ENCODE data around the gene HEPACAM2. TPM values are rescaled to one million over a fixed set of nuclear protein-coding genes. Genes with fewer than 3 reads are reported as not detected.

Gene HEPACAM2
- total RNA-seq, 1 experiment from 2014 or later, result 0.30 TPM

DNA sequence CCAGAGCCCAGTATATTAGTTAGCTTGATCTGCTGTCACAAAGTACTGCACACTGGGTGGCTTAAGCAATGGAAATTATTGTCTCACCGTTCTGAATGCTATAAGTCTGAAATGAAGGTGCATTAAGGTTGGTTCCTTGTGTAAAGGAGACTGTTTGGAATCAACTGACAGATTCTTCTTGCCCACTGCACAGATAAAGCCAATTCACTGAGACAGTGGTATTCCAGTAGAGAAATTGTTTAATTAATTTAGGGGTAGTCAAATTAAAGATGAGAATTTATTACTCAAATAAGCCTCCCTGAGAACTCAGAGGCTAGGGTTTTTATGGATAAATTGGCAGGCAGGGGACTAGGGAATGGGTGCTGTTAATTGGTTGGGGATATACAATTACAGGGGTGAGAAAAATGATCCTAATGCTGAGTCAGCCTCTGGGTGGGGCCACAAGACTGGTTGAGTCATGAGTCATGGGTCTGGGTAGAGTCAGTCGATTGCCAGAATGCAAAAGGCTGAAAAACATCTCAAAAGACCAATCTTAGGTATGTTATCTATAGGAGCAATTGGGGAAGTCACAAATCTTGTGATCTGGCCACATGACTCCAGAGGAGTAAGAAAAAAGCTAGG lies 54.6 kb downstream of the HEPACAM2 start:
- Histone ChIP-seq H3K27me3 (ENCODE audit: low read length) (0 out of 2 replicates have a peak, but pooled peaks cover 2% of the 10 kb centered on the region), H3K9me2 (replicated peaks; ENCODE audit: insufficient read depth, low read length) (no peaks in the 10 kb centered on the region), H3K4me1 (ENCODE audit: low read length) (no peaks in the 10 kb centered on the region), H3K9me3 (ENCODE audit: low read length) (peaks cover 13% of the 10 kb centered on the region), H3K27ac (ENCODE audit: low read length) (no peak overlapping the region), H3K4me2 (ENCODE audit: low read depth, low read length, poor library complexity, severe bottlenecking) (no peak overlapping the region), H3K9ac (ENCODE audit: low read length) (no peak overlapping the region), H3K79me2 (ENCODE audit: low read length) (no peaks in the 10 kb centered on the region), H3K4me3 (ENCODE audit: low read length) (no peak overlapping the region), H3K36me3 (ENCODE audit: insufficient read depth, low read length) (no peaks in the 10 kb centered on the region), H4K20me1 (ENCODE audit: insufficient read depth, low read depth, low read length) (no peaks in the 10 kb centered on the region), H2AFZ (ENCODE audit: low read length) (no peak overlapping the region)
- DNase-seq, result no peak

DNA sequence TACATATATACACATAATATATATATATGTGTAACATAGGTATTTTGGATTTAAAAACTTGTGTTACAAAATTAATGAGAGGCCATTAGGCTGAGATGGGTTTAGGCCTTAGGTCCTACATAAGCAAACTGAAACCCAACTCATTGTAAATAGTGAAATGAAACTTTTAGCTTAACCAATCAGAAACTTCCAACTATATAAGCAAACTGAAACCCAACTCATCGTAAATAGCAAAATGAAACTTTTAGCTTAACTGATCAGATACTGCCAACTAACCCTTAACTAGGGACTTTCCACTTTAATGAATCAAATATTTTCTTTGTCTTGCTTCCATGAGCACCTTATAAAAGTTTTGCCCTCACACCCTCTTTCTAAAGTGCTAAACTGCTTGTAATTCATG lies 60.8 kb downstream of the HEPACAM2 start:
- Histone ChIP-seq H3K79me2 (ENCODE audit: low read length) (no peaks in the 10 kb centered on the region), H3K4me1 (ENCODE audit: low read length) (peaks cover 4% of the 10 kb centered on the region; the same call in 1 of the 2 replicates), H3K36me3 (ENCODE audit: insufficient read depth, low read length) (no peaks in the 10 kb centered on the region), H3K9me3 (ENCODE audit: low read length) (no peaks in the 10 kb centered on the region), H3K4me3 (ENCODE audit: low read length) (no peak overlapping the region), H3K9me2 (replicated peaks; ENCODE audit: insufficient read depth, low read length) (no peaks in the 10 kb centered on the region), H2AFZ (ENCODE audit: low read length) (no peak overlapping the region), H3K27ac (ENCODE audit: low read length) (no peak overlapping the region), H4K20me1 (ENCODE audit: insufficient read depth, low read depth, low read length) (no peaks in the 10 kb centered on the region), H3K27me3 (ENCODE audit: low read length) (no peaks in the 10 kb centered on the region), H3K9ac (ENCODE audit: low read length) (no peak overlapping the region), H3K4me2 (ENCODE audit: low read depth, low read length, poor library complexity, severe bottlenecking) (peak overlapping the region; percentile 15)
- no peak for DNase-seq

- H3K27me3 ChIP-seq (ENCODE audit: low read length), result no peaks in the 10 kb centered on the region
These were observed 61.5 kb downstream of the HEPACAM2 start for GRCh38 chr7:93164766-93165165.

DNA sequence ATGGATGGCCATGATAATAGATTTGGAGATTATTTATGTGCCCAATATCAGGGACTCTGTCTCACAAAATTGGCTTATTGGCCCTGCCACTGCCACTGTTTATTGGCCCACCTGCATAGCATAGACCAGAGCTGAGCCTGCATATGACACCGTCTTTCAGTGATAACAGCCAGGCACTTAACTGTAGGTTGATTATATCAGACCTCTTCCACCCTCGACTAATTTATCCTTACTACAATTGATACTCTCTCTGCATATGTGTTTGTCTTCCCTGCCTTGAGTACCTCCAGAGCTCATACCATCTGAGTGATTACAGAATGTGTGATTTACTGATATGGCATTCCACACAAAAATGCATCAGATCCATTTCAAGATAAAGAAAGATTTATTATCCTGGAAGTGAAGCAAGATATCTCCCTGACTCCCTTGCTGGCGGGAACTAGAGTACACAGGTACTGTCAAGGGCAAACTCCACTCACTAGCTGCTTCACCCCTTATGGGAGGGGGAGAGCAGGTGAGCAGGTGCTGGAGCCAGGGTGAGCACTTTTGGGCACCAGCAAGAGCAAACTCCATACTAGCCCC lies 65.0 kb downstream of the HEPACAM2 start:
- Histone ChIP-seq H3K9ac (ENCODE audit: low read length) (no peak overlapping the region), H3K27me3 (ENCODE audit: low read length) (peaks cover 2% of the 10 kb centered on the region; the same call in 1 of the 2 replicates), H3K4me2 (ENCODE audit: low read depth, low read length, poor library complexity, severe bottlenecking) (no peak overlapping the region), H4K20me1 (ENCODE audit: insufficient read depth, low read depth, low read length) (no peaks in the 10 kb centered on the region), H3K4me3 (ENCODE audit: low read length) (no peak overlapping the region), H3K9me2 (replicated peaks; ENCODE audit: insufficient read depth, low read length) (no peaks in the 10 kb centered on the region), H3K27ac (ENCODE audit: low read length) (no peak overlapping the region), H3K79me2 (ENCODE audit: low read length) (no peaks in the 10 kb centered on the region), H2AFZ (ENCODE audit: low read length) (no peak overlapping the region), H3K4me1 (ENCODE audit: low read length) (peaks cover 4% of the 10 kb centered on the region; the same call in 1 of the 2 replicates), H3K36me3 (ENCODE audit: insufficient read depth, low read length) (no peaks in the 10 kb centered on the region), H3K9me3 (ENCODE audit: low read length) (no peaks in the 10 kb centered on the region)
- no peak for DNase-seq

More at GRCh38 chr7:93164766-93165165, 61.5 kb downstream of the HEPACAM2 start:
- Histone ChIP-seq H3K4me2 (ENCODE audit: low read depth, low read length, poor library complexity, severe bottlenecking) (no peak overlapping the region), H3K27ac (ENCODE audit: low read length) (no peak overlapping the region), H4K20me1 (ENCODE audit: insufficient read depth, low read depth, low read length) (no peaks in the 10 kb centered on the region), H3K9ac (ENCODE audit: low read length) (no peak overlapping the region), H3K36me3 (ENCODE audit: insufficient read depth, low read length) (no peaks in the 10 kb centered on the region), H3K4me3 (ENCODE audit: low read length) (no peak overlapping the region), H2AFZ (ENCODE audit: low read length) (no peak overlapping the region), H3K4me1 (ENCODE audit: low read length) (peaks cover 4% of the 10 kb centered on the region; the same call in 1 of the 2 replicates), H3K9me3 (ENCODE audit: low read length) (no peaks in the 10 kb centered on the region), H3K9me2 (replicated peaks; ENCODE audit: insufficient read depth, low read length) (no peaks in the 10 kb centered on the region), H3K79me2 (ENCODE audit: low read length) (no peaks in the 10 kb centered on the region)
- DNase-seq, result no peak

DNA sequence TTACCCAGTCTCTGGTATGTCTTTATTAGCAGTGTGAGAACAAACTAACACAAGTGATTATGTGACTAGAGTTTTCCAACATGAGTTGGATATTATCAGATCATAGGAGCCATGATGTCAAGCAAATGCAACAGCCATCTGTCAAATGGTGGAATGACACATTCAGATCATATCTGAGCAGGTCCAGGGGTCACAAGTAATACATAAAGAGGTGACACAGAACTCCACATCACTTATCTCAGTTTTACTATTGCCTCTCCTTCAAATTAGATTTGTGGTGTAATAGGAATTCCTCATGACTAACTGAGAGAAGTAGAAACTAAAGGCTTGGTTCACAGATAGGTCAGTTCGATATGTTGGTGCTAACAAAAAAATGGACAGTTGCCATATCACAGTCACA lies 65.9 kb downstream of the HEPACAM2 start:
- Histone ChIP-seq H4K20me1 (ENCODE audit: insufficient read depth, low read depth, low read length) (no peaks in the 10 kb centered on the region), H3K4me3 (ENCODE audit: low read length) (no peak overlapping the region), H3K27ac (ENCODE audit: low read length) (no peak overlapping the region), H3K4me2 (ENCODE audit: low read depth, low read length, poor library complexity, severe bottlenecking) (no peak overlapping the region), H3K79me2 (ENCODE audit: low read length) (no peaks in the 10 kb centered on the region), H3K4me1 (ENCODE audit: low read length) (peaks cover 4% of the 10 kb centered on the region), H3K9me2 (replicated peaks; ENCODE audit: insufficient read depth, low read length) (no peaks in the 10 kb centered on the region), H3K36me3 (ENCODE audit: insufficient read depth, low read length) (no peaks in the 10 kb centered on the region), H3K9ac (ENCODE audit: low read length) (no peak overlapping the region), H2AFZ (ENCODE audit: low read length) (no peak overlapping the region), H3K27me3 (ENCODE audit: low read length) (peaks cover 2% of the 10 kb centered on the region; the same call in 1 of the 2 replicates), H3K9me3 (ENCODE audit: low read length) (no peaks in the 10 kb centered on the region)
- no peak for DNase-seq

DNA sequence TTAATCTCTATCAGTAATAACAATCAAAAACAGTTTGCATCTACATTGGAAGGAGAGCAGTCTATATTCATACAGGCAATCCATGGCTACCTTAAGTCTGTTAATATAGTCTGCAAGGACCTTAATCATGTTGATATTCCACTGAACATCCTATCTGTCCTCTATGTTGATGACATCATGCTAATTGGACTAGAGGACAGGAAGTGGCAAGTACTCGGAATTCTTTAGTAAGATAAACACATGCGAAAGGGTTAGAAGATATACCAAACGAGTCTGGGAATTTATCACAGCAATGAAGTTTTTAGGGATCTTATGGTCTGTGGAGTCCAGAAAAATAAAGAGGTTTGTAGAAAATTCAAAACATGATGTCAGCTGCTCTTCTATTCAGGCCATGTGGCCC lies 66.8 kb downstream of the HEPACAM2 start:
- no peak overlapping the region for H3K9ac ChIP-seq (ENCODE audit: low read length)
- H4K20me1 ChIP-seq (ENCODE audit: insufficient read depth, low read depth, low read length), result no peaks in the 10 kb centered on the region
- H3K36me3 ChIP-seq (ENCODE audit: insufficient read depth, low read length), result no peaks in the 10 kb centered on the region
- H3K4me3 ChIP-seq (ENCODE audit: low read length), result no peak overlapping the region
- H2AFZ ChIP-seq (ENCODE audit: low read length), result no peak overlapping the region
- H3K79me2 ChIP-seq (ENCODE audit: low read length), result no peaks in the 10 kb centered on the region
- no peaks in the 10 kb centered on the region for H3K9me3 ChIP-seq (ENCODE audit: low read length)
- peaks cover 2% of the 10 kb centered on the region; the same call in 1 of the 2 replicates for H3K27me3 ChIP-seq (ENCODE audit: low read length)
- H3K9me2 ChIP-seq (replicated peaks; ENCODE audit: insufficient read depth, low read length), result no peaks in the 10 kb centered on the region
- H3K27ac ChIP-seq (ENCODE audit: low read length), result no peak overlapping the region
- no peak for DNase-seq
- no peak overlapping the region for H3K4me2 ChIP-seq (ENCODE audit: low read depth, low read length, poor library complexity, severe bottlenecking)
- H3K4me1 ChIP-seq (ENCODE audit: low read length), result peaks cover 5% of the 10 kb centered on the region

DNA sequence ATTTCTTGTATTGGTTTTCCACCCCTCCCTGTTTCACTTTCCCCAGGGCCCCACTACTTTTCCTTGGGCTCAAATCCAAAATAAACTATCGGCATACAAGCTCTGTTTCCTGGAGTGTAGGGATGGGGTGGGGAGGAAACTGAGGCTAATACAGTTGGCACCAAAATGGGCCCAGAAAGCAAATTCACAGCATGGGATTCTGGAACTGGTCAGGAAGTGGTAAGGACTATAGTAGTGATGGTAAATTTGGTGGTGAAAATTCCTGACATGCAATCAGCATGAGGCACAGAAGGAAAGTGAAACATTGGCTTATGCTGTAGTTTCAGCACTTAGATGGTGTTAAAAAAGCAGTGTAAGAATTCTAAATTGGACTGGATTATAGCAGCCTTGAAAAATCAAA lies 69.4 kb downstream of the HEPACAM2 start:
- H3K9me3 ChIP-seq (ENCODE audit: low read length), result no peaks in the 10 kb centered on the region
- no peaks in the 10 kb centered on the region for H3K36me3 ChIP-seq (ENCODE audit: insufficient read depth, low read length)
- no peaks in the 10 kb centered on the region for H3K9me2 ChIP-seq (replicated peaks; ENCODE audit: insufficient read depth, low read length)
- peaks cover 2% of the 10 kb centered on the region; the same call in 1 of the 2 replicates for H3K27me3 ChIP-seq (ENCODE audit: low read length)
- H3K4me1 ChIP-seq (ENCODE audit: low read length), result peaks cover 5% of the 10 kb centered on the region
- no peak overlapping the region for H3K4me3 ChIP-seq (ENCODE audit: low read length)
- no peak overlapping the region for H3K4me2 ChIP-seq (ENCODE audit: low read depth, low read length, poor library complexity, severe bottlenecking)
- H2AFZ ChIP-seq (ENCODE audit: low read length), result no peak overlapping the region
- no peak overlapping the region for H3K9ac ChIP-seq (ENCODE audit: low read length)
- no peaks in the 10 kb centered on the region for H4K20me1 ChIP-seq (ENCODE audit: insufficient read depth, low read depth, low read length)
- H3K79me2 ChIP-seq (ENCODE audit: low read length), result no peaks in the 10 kb centered on the region
- no peak for DNase-seq
- no peak overlapping the region for H3K27ac ChIP-seq (ENCODE audit: low read length)

DNA sequence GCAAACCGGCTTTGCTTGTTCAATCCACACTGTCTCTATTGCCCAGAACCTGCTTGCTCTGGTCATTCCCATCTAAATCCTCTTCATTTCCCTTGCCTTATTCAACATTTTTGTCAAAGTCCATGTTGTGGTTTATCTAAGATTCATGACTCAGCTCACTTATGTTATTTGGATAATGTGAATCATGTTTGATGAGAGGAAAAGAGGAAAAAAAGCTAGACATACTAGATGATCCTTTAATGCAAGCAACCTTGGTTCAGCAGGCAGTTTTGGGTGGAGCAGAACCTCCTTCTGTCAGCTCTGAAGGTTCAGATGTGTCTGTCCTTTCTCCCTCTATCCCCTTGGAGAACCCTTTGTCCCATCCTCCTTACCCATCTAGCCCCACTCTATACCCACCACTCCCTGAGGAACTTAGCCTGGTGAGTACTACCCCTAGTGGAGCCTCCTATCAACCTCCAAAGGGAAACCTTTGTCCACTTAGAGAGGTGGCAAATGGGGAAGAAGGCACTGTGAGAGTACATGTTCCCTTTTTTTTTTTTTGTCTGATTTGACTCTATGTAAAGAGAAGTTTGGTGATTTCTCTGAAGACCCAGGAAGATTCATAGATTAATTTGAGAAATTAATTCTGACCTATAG lies 76.0 kb downstream of the HEPACAM2 start:
- no peaks in the 10 kb centered on the region for H3K36me3 ChIP-seq (ENCODE audit: insufficient read depth, low read length)
- H3K4me1 ChIP-seq (ENCODE audit: low read length), result peaks cover 46% of the 10 kb centered on the region
- no peak overlapping the region; the same call in 1 of the 2 replicates for H2AFZ ChIP-seq (ENCODE audit: low read length)
- H3K4me2 ChIP-seq (ENCODE audit: low read depth, low read length, poor library complexity, severe bottlenecking), result no peak overlapping the region
- no peaks in the 10 kb centered on the region for H4K20me1 ChIP-seq (ENCODE audit: insufficient read depth, low read depth, low read length)
- H3K9me2 ChIP-seq (replicated peaks; ENCODE audit: insufficient read depth, low read length), result no peaks in the 10 kb centered on the region
- no peak overlapping the region for H3K9ac ChIP-seq (ENCODE audit: low read length)
- no peaks in the 10 kb centered on the region for H3K79me2 ChIP-seq (ENCODE audit: low read length)
- no peaks in the 10 kb centered on the region for H3K27me3 ChIP-seq (ENCODE audit: low read length)
- H3K4me3 ChIP-seq (ENCODE audit: low read length), result no peak overlapping the region
- no peaks in the 10 kb centered on the region for H3K9me3 ChIP-seq (ENCODE audit: low read length)
- no peak for DNase-seq
- no peak overlapping the region for H3K27ac ChIP-seq (ENCODE audit: low read length)
